Activated CD4-positive, alpha-beta T cell treated with anti-CD3 and anti-CD28 coated beads, Interleukin-2, Interleukin-4, amounts not matched to agents 100 ng/mL and 50 ng/mL, durations not matched to agents 16 hours and 8 hours (primary cell): ENCODE results near the gene HECW1.

Source experiments
- DNase-seq: peaks from one replicate; pipeline ENCODE4 v3.0.0-alpha.2; 2020; ENCODE audit warnings: low spot score

HECW1 gene

DNA sequence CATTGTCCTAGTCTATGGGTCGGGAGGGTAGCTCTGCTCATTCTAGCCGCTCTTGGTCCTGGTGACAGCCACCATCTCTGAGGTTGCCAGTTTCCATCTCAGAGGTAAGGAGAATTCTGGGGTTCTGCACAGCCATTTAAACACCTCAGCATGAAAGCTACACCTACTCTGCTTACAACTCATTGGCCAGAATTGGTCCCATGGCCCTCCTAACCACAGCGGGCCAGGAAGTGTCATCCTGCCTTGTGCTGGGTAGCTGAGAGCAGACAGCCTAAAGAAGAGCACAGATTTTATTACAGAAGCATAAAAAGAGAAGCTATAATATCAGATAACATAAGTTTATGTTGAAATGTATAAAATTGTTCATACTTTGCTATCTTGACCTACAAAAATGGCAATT lies 152.7 kb downstream of the HECW1 start:
- no peak for DNase-seq

DNA sequence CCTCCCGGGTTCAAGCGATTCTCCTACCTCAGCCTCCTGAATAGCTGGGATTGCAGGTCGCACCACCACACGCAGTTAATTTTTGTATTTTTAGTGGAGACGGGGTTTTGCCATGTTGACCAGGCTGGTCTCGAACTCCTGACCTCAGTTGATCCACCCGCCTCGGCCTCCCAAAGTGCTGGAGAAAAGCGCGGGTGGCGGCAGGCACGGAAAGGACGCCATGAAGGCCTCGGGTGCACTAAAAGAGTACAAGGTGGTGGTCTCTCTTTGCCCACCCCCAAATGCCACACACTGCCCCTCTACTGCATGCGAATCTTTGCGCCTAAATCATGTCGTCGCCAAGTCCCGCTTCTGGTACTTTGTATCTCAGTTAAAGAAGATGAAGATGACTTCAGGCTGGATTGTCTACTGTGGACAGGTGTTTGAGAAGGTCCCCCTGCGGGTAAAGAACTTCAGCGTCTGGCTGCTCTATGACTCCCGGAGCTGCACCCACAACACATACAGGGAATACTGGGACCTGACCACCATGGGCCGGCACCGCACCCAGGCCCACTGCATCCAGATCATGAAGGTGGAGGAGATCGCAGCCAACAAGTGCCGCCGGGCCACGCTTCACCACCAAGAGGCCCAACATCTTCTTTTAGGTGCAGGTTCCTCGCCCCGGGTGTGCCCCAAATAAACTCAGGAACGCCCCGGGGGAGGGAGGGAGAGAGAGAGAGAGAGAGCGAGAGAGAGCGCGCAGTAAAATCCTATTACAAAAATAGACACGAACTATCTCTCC lies 161.7 kb downstream of the HECW1 start:
- no peak for DNase-seq

DNA sequence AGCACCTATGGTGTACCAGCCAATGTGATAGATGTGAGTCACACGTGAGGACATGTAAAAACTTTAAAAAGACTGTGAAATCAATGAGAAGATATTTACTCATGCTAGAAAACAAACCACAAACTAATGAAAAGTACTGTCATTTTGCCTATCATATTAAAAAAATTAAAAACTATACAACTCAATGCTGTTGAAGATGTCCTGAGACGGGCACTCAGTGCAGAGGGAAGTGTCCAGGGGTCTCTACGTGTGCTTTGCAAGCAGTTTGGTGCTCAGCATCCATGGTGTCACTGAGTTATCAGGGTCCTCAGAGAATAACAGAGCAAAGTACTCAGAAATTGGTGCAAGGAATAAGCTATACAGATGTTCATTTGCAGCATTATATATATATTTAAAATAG lies 162.3 kb downstream of the HECW1 start:
- no peak for DNase-seq

DNA sequence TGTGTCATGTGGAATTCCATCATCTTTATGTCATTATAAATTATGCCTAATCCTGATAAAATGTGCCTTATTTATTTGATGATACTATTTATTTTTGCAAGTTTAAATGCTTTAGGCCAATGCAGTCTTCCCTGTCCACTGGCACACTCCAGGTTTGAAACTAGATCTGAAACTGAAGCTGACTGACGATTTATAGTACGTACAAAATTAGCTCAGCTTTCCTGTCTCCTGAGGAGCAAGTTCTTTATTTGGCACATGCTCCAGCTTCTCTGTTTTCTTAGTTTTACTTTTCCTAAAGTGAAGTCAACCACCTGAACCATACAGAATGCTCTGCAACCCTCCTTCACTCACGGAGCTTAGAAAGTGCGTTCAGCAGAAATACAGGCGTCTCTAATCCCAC lies 164.1 kb downstream of the HECW1 start:
- no peak for DNase-seq

DNA sequence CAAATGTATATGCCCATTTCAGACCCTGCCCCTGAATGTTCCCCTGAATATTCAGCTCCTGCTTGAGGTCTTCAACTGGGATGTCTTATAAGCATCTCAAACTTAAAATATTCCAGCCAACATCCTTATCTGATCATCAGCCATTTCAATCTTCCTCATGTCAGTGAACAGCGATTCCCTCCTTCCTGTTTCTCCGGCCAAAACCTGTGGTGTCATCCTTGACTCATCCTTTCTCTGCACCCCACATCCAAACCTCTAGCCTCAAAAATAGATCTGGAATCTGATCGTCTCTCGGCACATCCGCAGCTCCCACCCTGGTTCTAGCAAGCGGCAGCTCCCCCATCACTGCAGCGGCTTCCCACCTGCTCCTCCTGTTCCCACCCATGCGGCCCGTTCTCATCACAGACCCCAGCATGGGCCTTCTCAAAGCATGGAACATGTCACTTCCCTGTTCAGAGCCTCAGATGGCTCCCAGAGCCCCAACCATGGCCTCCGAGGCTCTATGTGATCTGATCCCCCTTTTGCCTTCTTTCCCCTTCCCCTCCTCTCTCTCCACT lies 165.7 kb downstream of the HECW1 start:
- DNase-seq: no peak

DNA sequence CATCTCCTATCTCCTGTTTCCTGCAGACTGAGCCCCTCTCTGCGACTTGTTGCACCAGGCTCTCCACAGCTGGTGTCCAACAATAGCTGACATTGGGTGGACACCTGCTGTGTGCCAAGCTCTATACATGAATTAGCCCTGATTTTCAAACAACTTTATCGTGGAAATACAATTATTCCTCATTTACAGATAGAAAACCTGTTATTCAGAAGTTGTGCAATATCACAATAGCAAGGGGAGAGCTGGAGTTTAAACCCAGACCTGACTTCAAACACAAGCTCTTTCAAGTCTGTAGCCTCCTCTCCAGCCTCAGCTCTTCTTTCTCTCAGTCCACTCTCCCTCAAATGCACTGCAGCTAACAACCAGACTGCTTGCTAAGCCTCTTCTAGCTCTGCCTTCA lies 168.8 kb downstream of the HECW1 start:
- DNase-seq: no peak

DNA sequence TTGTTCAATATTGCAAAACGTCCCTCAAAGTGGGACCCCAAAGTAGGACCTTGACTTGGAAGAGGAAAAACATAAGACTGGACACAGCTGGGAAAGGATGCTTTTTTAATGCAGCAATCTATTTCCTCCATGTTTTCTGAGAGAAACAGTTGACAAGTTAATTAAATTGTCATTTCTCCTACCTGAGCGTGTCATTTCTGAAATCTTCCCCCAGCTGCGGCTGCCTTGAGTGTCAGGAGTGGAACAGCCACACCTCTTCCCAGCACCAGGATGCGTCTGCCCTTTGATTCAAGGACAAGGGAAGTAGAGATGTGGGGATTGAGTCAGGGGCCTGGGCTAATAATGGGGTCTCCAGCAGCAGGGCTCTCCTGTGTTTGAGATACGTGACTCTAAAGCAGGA lies 171.3 kb downstream of the HECW1 start:
- no peak for DNase-seq

DNA sequence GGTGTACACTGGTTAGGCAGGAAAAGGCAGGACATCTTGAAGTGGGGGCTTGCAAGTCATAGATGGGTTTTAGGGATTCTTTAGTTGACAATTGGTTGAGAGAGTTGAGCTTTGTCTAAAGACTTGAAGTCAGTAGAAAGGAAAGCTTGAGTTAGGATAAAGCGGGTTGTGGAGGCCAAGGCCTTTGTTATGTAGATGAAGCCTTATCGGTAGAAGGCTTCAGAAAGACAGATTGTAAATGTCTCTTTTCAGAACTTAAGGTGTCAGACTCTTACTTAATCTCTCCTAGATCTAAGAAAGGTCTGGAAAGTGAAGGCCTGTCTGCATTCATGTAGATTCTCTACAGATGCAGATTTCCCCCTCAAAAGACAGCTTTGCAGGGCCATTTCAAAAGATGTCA lies 177.4 kb downstream of the HECW1 start:
- no peak for DNase-seq

DNA sequence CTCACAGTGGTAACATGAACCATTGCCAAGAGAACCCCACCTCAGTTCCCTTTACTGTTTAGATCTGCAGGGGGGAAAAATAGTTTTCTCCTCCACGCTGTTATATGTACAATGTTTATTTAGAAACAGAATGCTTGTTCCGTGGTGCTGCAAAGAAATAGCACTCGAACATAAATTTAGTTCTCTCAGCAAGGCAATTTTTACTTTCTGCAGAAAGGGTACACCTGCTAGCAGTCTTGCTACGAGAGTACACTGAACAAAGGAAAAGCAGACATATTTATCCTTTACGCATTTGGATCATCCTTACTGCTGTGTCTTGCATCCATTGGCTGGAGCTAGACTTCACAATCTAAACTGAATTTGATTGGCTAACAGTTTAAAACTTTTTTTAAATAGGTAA lies 178.5 kb downstream of the HECW1 start:
- DNase-seq: no peak

DNA sequence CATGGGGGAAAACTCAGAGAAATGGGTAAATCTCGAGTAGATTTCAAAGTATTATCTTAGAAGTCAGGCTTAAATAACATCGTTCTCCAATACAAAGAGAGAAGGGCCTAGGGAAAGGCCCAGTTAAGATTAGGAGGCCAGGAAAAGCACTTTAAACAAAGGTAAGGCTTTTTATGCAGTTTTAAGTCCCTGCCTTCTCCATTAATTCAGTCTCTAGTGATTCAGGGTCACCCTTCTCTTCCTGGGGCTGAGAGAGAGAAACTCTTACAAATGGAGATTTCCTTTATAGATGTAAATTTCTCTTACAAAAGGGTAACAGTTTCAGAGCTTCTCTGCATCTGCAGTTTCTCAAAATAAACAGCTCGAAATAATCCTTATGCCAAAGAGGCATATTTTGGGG lies 179.3 kb downstream of the HECW1 start:
- DNase-seq: no peak

DNA sequence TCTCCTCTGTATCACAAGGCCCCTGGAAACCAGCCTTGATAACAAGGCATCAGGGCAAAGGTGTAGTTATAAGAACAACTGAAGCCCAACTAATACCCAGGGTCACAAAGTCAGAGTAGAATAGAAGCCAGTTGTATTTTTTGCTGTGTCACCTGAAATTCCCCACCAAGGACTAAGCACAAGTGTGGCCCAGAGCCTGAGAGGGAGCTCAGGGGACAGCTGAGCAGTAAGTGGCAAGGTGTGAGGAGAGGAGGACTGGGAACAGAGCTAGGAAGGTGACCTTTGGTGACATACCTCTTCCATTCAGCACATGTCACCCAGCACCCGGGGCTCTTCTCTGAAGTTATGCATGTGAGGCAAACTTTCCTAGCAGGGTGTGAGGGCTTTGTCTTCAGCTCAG lies 179.9 kb downstream of the HECW1 start:
- no peak for DNase-seq

DNA sequence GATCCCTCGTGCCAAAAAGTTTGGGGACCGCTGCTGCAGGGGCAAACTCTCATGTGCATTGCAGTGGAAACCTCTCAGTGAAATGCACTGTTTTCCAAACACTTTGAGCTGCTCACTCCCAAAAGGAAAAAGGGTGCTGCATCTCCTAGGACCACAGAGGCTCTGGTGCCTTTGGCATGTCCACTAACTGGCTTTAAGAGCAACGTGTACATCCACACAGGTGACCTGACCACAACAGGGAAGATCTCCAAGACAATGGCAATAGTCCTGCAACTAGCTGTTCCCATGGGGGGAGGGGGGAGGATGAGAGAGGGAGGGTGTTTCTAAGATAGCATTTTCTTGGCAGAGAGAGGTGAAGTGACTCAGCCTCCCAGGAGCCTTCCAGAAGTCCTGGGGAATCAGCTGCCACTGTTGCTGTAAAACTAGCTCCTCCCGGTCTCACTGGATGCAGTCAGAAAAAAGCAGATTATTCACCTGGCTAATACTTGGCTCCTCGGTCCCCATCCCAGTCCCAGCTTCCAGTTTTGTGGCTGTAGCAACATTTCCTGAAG lies 181.7 kb downstream of the HECW1 start:
- no peak for DNase-seq

DNA sequence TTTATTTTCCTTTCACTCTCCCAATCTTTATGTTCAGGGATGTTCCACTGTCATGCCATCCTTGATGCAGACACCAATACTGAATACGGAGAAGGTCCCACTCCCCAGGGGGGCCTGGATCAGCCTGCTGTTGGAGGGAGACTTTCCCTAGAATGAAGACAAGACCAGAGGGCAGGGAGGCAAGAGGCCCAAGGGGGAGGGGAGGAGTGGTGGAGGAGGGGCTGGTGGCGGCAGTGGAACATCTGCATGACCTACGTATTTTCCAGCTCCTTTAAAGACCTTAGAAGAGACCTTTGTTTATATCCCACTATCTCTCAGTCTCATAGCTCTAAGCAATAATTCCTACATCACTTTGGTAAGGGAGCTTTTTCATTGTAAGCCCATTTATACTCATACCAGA lies 183.0 kb downstream of the HECW1 start:
- no peak for DNase-seq

DNA sequence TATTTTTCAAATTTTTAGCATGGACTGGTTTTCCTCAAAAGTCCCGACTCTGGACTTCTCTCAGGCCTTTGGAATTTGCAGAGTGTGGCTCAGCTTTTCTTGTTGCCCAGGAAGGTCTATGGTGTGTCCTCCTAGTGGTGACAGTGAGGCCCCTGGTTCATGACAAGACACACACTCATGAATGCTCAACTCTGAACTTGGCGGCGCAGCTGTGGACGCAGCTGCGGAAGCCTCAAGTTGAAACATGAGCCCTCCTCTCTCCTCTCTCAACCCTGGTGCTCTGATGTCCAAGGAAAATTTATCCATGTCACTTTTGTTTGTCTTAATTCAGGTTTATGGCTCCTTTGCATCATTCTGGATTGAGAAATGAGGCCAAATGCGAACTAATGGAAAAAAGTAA lies 183.9 kb downstream of the HECW1 start:
- no peak for DNase-seq

DNA sequence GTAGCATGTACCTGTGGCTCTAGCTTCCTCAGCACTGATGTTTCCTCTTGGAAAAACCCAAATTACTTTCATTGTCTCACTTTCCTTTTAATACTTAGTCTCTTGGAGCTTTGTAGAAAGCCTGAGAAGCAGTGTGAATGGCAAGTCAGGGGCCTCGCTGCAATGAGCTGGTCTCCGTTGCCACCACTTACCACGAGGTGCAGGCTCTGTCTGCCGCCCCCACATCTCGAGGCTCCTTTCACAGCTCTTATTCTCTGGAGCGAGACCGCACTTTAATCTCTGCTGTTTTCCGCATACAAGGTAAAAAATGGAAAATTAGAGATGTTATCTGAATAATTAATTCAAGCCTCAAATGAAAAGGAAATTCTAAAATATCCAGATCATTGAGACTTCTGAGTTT lies 186.2 kb downstream of the HECW1 start:
- no peak for DNase-seq

DNA sequence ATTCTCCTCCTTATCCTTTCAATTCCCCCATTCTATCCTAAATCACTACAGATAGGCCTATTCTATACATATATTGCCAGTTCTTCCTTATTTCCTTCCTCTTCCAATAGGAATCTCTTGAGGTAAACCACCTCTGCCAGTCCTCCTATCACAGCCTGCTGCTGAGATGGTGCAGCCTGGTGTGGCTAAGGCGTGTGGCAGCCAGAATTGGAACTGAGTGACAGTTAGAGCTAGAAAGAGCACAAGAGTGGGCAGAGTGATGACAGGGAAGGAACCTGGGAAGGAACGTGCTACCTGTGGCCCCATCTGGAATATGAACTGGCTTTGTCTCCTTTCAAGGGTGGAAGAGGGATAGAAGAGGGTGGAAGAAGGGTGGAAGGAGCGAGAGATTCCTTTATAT lies 187.7 kb downstream of the HECW1 start:
- no peak for DNase-seq

DNA sequence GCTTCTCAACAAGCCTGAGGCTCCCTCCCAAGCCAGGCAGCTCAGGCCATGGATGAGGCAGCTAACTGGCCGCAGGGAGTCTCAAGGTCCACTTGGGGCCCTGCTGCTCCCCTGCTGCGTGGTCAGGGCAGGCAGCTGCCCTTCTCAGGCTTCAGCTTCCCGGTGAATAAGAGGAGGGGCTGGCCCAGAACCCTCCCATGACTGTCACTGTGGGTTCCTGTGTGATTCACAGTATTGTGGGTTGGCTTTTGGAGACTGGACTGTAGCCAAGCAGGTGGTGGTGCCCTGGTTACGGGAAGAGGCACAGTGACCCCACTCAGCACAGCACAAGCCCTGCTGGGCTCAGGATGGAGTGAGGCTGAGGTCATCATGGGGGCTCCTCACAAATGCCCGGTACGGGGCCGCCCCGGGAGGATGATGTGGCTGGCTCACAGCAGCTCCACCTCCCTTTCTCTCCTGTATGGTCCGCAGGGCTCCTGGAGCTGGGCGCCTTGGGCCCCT lies 189.8 kb downstream of the HECW1 start:
- DNase-seq: no peak

DNA sequence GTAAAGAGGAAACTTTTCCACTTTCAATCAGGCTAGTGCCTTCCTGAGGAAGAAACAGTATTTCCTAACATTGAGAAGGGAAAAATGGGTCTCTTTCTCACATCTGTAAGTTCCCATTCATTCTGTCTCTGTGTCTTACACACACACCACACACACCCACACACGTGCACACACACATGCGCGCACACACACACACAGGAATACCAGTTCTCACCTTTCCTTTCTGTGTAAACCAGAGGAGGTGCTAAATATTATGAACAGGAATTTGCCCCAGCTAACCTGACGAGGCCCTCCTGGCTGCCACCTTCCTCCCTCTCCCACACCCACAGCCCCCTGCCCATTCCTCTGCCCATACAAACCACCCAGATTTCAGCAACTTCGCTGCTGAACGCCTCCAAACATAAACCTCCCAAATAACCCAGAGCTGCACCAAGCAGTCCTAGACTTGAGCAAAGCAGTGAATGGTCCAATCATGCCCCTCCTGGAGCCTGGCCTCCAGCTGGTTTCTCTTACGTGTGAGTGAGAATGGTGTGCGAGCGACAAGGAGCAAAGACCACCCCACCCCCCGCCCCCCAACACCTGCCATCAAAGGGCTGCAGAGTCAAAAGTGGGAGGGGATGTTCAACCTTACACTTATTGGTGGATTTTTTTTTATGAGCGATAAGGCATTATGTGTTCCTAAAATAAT lies 190.5 kb downstream of the HECW1 start:
- no peak for DNase-seq

DNA sequence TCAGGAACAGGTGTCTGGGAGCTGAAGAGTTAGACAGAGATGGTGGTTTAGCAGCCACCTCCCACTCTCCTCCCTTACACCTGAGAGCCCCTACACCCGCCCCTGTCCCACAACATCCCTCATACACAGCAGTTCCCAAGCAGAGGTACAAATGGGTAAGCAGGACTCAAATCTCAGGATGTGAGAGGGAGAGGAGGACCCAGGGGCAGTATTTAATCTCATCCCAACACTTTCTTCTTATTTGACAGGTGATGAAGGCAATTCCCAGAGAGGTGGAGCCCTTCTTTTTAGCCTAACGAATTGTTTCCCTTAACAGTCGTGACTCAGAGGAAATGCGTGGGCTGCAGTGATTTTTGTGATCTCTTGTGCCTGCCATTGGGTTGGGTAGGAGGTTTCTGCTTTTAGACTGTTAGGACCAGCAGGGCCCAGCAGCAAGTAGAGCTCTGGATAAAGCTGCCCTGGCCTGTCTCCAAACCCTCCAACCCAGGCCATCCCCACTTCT lies 191.3 kb downstream of the HECW1 start:
- DNase-seq: peak; percentile 33

DNA sequence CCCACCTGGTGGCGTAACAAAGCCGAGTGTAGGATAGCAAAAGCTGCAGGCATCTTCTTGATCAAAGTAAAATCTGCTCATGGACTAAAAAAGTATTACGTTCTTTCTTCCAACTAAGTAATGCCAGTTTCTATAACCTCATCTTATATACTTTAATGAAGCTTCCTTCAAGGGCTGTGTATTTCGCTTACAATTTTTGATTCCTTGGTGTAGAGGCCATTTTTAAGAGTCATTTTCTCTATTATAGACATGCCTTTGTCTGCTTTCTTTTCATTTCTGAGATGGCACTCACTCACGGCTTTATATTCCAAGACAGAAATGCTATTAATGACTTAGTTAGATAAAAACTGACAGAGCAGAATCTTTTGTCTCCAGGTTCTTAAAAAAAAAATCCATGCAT lies 194.0 kb downstream of the HECW1 start:
- DNase-seq: no peak

DNA sequence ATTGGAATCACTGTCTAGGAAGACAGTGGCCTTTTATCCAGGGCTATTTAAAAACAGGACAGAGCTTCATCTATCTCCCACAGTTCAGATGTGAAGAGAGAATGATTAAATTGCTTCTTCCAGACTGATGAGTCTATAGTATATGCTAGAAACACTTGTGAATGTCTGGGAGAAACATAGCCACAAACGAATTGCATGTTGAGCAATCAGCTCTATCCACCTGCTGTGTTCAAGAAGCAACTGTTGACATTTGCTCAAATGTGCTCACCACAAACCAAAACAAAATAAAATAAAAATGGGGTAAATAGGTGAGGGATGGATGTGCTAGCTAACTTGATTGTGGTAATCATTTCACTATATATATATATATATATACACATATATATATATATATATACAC lies 195.1 kb downstream of the HECW1 start:
- no peak for DNase-seq

DNA sequence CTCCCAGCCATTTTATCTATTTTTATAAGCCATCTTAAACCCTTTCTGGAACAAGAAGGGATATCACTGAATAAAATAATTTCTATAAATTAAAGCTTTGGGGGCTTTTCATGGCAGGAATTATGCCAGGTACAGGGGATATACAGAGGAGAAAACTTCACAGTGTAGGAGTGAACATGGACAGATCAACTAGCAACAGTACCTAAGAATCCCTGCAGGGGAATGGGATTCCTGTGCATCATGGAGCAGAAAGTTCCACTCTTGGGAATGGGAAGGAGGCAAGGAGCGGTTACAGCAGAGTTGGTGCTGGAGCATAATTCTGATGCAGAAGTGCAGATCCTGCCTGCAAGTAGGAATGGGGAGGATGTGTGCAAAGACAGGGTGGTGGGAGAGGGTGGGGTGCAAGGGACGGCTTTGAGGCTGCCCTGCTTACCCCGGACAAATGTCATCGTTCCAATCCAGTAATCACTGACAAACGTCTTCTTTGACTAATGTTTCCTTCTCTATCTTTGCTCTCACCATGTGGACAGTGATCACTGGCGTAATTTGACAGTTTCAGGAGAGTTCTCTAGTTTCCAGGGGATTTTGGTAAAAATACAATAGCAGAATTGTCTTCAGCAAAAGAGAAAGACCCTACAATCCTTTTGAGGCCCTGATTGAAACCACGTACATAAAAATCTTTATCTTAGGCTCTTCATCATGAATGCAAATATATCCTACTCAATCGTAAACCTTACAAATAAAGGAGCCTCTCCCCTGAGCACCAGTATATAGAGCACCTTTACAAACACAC lies 196.7 kb downstream of the HECW1 start:
- DNase-seq: no peak
